Measurements from ENCODE around the gene RBFOX2.

Gene RBFOX2

DNA sequence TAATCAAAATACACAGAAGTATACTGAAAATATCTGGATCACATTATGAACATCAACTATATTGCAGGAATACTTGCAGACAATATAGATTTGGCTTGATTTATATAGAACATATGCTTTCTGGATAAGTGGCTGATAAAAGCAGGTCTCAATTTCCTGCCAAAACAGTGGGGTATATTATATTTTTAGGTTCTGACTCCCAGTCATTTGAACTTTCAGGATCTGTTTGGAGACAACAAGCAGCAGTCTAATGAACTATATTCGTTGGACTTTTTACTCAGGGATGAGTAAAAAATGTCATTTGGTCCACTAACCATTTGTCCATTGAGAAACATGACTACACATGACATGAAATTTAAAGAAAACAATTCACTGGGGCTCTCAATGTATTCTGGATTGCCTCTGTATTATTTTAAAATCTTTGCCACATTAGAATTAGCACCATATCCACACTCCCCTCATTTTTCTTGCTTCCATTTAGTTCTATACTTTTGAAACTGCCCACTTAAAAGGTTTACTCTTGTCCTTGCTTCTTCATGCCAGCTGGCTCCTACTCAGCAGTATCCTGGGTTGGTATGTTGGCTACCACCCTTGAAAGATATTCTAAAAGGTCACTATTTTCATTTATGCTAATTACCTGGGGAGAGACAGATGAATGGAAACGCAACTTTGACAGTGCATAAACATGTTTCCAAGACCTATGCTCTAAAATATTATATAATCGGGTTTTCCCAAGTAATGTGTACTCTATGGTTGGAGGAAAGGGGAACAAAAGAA lies 157.9 kb downstream of the RBFOX2 start:
- no peak for ATAC-seq (ENCODE audit: low read depth)
- Histone ChIP-seq H3K36me3 (ENCODE audit: low read depth) (no peaks in the 10 kb centered on the region), H3K4me1 (ENCODE audit: insufficient read depth, poor library complexity, severe bottlenecking) (no peaks in the 10 kb centered on the region), H3K9me3 (ENCODE audit: severe bottlenecking) (no peaks in the 10 kb centered on the region), H3K27me3 (ENCODE audit: insufficient read depth, poor library complexity, severe bottlenecking) (no peaks in the 10 kb centered on the region), H3K4me3 (ENCODE audit: severe bottlenecking) (no peak overlapping the region), H3K27ac (ENCODE audit: poor library complexity, severe bottlenecking) (no peak overlapping the region)
- no peak for TF ChIP-seq CTCF (IDR thresholded peaks at IDR 0.05; ENCODE audit: poor library complexity, severe bottlenecking)
- DNase-seq (ENCODE audit: low spot score), result no peak

DNA sequence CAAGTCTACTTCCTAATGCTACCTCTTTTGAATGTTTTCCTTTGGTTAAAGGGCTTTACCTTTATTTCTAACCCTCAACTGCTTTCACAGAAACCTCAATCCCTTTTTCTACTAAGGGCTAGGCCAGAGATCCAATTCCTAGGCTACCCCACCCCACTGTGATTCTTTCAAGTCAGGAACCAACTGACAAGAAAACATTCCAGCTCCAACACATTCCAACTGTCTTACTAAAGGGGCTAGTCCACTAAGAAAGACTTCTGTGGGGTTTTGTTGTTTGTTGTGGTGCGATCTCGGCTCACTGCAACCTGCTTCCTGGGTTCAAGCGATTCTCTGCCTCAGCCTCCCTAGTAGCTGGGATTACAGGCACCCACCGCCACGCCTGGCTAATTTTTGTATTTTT lies 159.7 kb downstream of the RBFOX2 start:
- Histone ChIP-seq H3K27me3 (ENCODE audit: insufficient read depth, poor library complexity, severe bottlenecking) (no peaks in the 10 kb centered on the region), H3K4me3 (ENCODE audit: severe bottlenecking) (no peak overlapping the region), H3K4me1 (ENCODE audit: insufficient read depth, poor library complexity, severe bottlenecking) (no peaks in the 10 kb centered on the region), H3K27ac (ENCODE audit: poor library complexity, severe bottlenecking) (no peak overlapping the region), H3K36me3 (ENCODE audit: low read depth) (no peaks in the 10 kb centered on the region), H3K9me3 (ENCODE audit: severe bottlenecking) (no peaks in the 10 kb centered on the region)
- no peak for TF ChIP-seq CTCF (IDR thresholded peaks at IDR 0.05; ENCODE audit: poor library complexity, severe bottlenecking)
- DNase-seq (ENCODE audit: low spot score) (no peak), ATAC-seq (ENCODE audit: low read depth) (no peak)

DNA sequence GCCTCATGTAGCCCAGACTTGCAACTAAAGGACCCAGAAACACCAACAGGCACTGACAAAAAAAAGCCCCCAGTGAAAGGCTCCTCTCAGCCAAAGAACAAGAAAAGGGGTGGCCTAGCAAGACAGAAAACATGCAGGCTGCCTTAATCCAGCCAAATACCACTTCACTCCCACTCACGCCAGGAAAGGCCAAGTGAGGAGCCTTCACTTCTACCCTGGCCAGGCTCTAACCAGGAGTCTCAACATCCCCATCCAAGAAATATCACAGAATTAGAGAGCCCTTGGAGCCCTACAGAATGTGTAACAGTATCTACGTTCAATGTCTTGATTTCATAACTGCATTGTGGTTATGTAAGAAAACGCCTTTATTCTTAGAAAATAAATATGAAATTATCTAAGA lies 162.0 kb downstream of the RBFOX2 start:
- no peaks in the 10 kb centered on the region for H3K9me3 ChIP-seq (ENCODE audit: severe bottlenecking)
- no peaks in the 10 kb centered on the region for H3K4me1 ChIP-seq (ENCODE audit: insufficient read depth, poor library complexity, severe bottlenecking)
- ATAC-seq (ENCODE audit: low read depth) (no peak), DNase-seq (ENCODE audit: low spot score) (no peak)
- no peak overlapping the region for H3K27ac ChIP-seq (ENCODE audit: poor library complexity, severe bottlenecking)
- H3K4me3 ChIP-seq (ENCODE audit: severe bottlenecking), result no peak overlapping the region
- no peaks in the 10 kb centered on the region for H3K27me3 ChIP-seq (ENCODE audit: insufficient read depth, poor library complexity, severe bottlenecking)
- no peak for TF ChIP-seq CTCF (IDR thresholded peaks at IDR 0.05; ENCODE audit: poor library complexity, severe bottlenecking)
- no peaks in the 10 kb centered on the region for H3K36me3 ChIP-seq (ENCODE audit: low read depth)

DNA sequence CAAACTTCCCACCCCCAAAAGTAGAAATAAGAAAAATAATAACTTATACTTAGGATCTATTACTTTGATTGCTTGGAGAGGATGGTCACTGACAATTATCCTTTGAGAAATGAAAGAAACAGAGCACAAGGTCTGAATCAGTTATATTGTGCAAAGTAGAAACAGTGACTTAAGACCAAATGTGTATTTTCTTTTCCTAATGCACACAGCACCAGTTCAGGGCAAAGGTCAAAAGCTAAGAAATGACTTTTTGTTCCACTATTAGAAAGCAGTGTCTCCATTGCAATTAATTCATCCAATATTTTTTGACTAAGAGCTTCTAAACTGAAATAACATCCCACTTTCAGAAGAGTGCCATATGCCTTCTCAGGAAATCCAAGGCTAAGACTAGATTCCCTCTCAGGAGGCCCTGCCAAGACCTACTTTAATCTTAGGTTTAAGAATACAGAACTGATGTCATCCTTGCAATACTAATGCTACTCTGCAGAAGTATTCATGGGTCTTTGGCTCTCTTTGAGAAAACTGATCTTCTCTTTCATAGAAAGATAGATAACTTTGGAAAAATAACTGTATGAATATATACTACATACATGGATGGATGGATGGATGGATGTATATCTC lies 164.0 kb downstream of the RBFOX2 start:
- ATAC-seq (ENCODE audit: low read depth), result no peak
- no peak for DNase-seq (ENCODE audit: low spot score)
- Histone ChIP-seq H3K27me3 (ENCODE audit: insufficient read depth, poor library complexity, severe bottlenecking) (no peaks in the 10 kb centered on the region), H3K36me3 (ENCODE audit: low read depth) (peaks cover 3% of the 10 kb centered on the region; the same call in 1 of the 2 replicates), H3K4me1 (ENCODE audit: insufficient read depth, poor library complexity, severe bottlenecking) (no peaks in the 10 kb centered on the region), H3K4me3 (ENCODE audit: severe bottlenecking) (no peak overlapping the region), H3K9me3 (ENCODE audit: severe bottlenecking) (no peaks in the 10 kb centered on the region), H3K27ac (ENCODE audit: poor library complexity, severe bottlenecking) (no peak overlapping the region)
- no peak for TF ChIP-seq CTCF (IDR thresholded peaks at IDR 0.05; ENCODE audit: poor library complexity, severe bottlenecking)

- Histone ChIP-seq H3K27me3 (ENCODE audit: insufficient read depth, poor library complexity, severe bottlenecking) (no peaks in the 10 kb centered on the region), H3K27ac (ENCODE audit: poor library complexity, severe bottlenecking) (no peak overlapping the region), H3K36me3 (ENCODE audit: low read depth) (peaks cover 3% of the 10 kb centered on the region; the same call in 1 of the 2 replicates), H3K4me3 (ENCODE audit: severe bottlenecking) (no peak overlapping the region), H3K9me3 (ENCODE audit: severe bottlenecking) (no peaks in the 10 kb centered on the region), H3K4me1 (ENCODE audit: insufficient read depth, poor library complexity, severe bottlenecking) (no peaks in the 10 kb centered on the region)
- ATAC-seq (ENCODE audit: low read depth), result peak; percentile 84
- no peak for DNase-seq (ENCODE audit: low spot score)
- no peak for TF ChIP-seq CTCF (IDR thresholded peaks at IDR 0.05; ENCODE audit: poor library complexity, severe bottlenecking)
Observed at GRCh38 chr22:35863432-35863831, 165.2 kb downstream of the RBFOX2 start.

Data from RWPE2 (cell line).